Measurements from ENCODE around the gene SMARCB1. TPM values are rescaled to one million over a fixed set of nuclear protein-coding genes. Genes with fewer than 3 reads are reported as not detected.

Gene SMARCB1
- 100 to 1,000 TPM; 112 to 113 TPM for total RNA-seq

DNA sequence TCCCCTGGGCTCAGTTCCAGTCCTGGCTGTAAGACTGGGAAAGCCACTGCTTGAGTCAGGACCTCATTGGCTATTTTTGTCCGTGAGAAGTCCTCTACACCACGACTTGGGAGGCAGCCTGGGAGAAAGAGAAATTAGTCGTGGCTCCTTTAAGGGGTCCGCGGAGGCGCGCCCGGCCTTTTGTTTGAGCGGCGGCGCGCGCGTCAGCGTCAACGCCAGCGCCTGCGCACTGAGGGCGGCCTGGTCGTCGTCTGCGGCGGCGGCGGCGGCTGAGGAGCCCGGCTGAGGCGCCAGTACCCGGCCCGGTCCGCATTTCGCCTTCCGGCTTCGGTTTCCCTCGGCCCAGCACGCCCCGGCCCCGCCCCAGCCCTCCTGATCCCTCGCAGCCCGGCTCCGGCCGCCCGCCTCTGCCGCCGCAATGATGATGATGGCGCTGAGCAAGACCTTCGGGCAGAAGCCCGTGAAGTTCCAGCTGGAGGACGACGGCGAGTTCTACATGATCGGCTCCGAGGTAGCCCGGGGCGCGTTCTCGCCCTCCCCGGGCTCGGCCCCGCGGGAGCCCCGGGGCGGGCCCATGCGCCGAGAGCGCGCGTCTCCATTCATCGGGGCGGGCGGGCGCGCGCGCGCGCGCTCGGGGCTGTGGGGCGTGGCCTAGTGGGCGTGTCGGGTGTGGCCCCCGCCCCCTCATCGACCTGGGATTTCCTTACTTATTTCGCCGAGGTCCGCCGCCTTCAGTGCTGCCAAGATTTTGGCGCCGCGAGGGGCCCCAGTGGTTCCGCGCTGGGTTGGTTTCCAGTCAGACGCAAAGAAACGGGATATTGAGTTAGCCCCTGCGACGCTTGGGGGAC lies at the start of gene SMARCB1:
TSS of gene SMARCB1 (plus strand) at position 215 of the 848 bp plus-strand sequence. CDS start at position 419, 204 bp downstream.
- peaks cover 56% of the 10 kb centered on the region for H3K4me1 Mint-ChIP-seq (ENCODE audit: low read depth)
- DNase-seq: peak; percentile 89
- H3K27ac Mint-ChIP-seq: peak within 1 kb of the TSS; percentile 96
- POLR2A ChIA-PET: interaction anchor here (1.0 to 2.9 kb wide), 8 partner anchors 12 to 107 kb away, joined by 3 to 18 read pairs (median 5); partner anchors contain the start of genes CHCHD10, MIF and ZNF70
- H3K36me3 Mint-ChIP-seq (ENCODE audit: low read depth): peaks cover 18% of the 10 kb centered on the region
- CTCF ChIA-PET: interaction anchor here (1.0 to 2.1 kb wide), 7 partner anchors 12 to 65 kb away, joined by 3 to 8 read pairs (median 6); partner anchors contain the start of gene CHCHD10
- H3K27me3 Mint-ChIP-seq (ENCODE audit: low read depth): no peaks in the 10 kb centered on the region
- H3K4me3 Mint-ChIP-seq: peak within 1 kb of the TSS; percentile 91
- peak; percentile 80 for ATAC-seq
- no peaks in the 10 kb centered on the region for H3K9me3 Mint-ChIP-seq (ENCODE audit: insufficient read depth)

DNA sequence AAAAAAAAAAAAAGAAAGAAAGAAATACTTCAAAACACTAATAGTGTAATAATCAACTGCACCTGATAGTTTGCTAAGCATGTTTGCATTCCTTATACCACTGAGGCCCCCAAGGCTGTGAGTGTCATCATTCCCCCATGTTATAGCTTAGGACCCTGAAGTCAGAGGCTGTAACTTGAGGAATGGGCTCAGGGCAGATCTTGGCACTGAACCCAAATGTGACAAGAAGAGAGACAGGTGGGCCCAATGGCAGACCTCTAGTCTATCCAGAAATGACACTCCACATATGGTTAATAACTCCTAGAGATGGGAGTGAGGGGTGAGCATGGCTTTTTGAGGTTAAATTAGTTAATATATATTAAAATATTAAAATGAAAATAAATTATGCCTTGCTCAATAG lies 49.1 kb upstream of the SMARCB1 start:
- no peak overlapping the region for H3K4me3 Mint-ChIP-seq
- DNase-seq (no peak), ATAC-seq (no peak)
- CTCF ChIA-PET: interaction anchor here (1.5 kb wide), 1 partner anchor 156 kb away, joined by 4 read pairs; the partner anchor contains the start of gene MIF
- no peaks in the 10 kb centered on the region for H3K27me3 Mint-ChIP-seq (ENCODE audit: low read depth)
- H3K27ac Mint-ChIP-seq: no peak overlapping the region
- no peaks in the 10 kb centered on the region for H3K36me3 Mint-ChIP-seq (ENCODE audit: low read depth)
- H3K4me1 Mint-ChIP-seq (ENCODE audit: low read depth): no peaks in the 10 kb centered on the region
- no peaks in the 10 kb centered on the region for H3K9me3 Mint-ChIP-seq (ENCODE audit: insufficient read depth)
- POLR2A ChIA-PET: interaction anchor here (0.7 kb wide), 1 partner anchor 13 kb away, joined by 4 read pairs; no protein-coding TSS in a partner anchor

DNA sequence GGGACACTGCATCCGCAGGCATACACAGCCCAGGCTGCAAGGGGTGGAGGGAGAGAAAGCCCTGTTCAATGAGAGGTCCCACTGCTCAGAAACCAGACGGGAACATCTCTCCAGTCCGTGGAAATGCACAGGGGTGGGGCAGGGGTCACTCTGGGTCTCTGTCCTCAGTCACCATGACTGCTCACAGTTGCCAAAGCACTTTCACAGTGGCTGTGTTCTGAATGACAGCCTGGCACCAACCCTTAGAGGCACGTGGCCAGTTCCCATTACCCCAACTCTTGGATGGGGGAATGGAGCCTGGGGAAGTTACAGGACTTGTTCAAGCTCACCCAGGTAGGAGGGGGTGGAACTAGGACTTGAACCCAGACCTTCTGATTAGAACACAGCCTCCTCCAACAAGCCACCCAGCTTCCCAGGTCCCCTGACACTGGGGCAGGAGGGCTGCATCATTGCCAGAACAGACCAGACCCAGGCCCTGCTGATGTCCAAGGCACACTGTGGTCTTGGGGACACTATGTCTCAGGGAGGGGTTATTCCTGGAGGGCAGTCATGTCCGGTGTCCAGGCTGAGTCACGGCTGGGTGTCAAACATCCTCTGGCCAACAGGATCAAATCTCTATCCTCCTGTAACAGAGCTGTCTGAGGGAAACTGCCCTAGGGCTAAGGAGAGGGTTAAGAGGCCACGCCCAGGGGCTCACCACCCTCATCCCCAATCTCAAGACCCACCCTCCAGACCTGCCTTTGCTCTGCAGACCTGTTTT lies 44.1 kb upstream of the SMARCB1 start:
- Mint-ChIP-seq H3K4me3 (no peak overlapping the region), H3K36me3 (ENCODE audit: low read depth) (peaks cover 20% of the 10 kb centered on the region), H3K27me3 (ENCODE audit: low read depth) (no peaks in the 10 kb centered on the region), H3K27ac (no peak overlapping the region), H3K4me1 (ENCODE audit: low read depth) (peaks cover 2% of the 10 kb centered on the region), H3K9me3 (ENCODE audit: insufficient read depth) (no peaks in the 10 kb centered on the region)
- ChIA-PET POLR2A (no interaction called here), CTCF (no interaction called here)
- DNase-seq (no peak), ATAC-seq (no peak)

DNA sequence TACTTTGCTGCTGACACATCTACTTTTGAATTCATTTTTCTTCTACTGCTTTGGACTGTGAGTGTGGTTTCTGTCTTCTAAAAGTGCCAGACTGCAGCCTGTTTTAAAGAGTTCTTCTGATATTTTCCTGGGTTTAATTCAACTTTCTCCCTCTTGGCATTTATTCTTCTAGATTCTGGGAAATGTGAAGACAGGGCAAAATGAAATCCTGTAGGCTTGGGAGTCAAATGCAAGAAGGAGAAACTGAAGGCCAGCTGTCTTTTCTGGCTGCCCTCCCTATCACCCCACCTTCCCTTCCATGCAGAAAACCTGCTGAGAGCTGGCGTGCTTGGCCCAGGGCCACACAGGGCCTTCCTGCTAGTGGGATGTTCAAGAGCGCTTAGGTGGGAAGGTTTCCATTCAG lies 43.5 kb upstream of the SMARCB1 start:
- Mint-ChIP-seq H3K9me3 (ENCODE audit: insufficient read depth) (no peaks in the 10 kb centered on the region), H3K27me3 (ENCODE audit: low read depth) (no peaks in the 10 kb centered on the region), H3K27ac (no peak overlapping the region), H3K4me3 (no peak overlapping the region), H3K4me1 (ENCODE audit: low read depth) (peaks cover 2% of the 10 kb centered on the region), H3K36me3 (ENCODE audit: low read depth) (peaks cover 20% of the 10 kb centered on the region)
- DNase-seq (no peak), ATAC-seq (no peak)
- CTCF ChIA-PET: no interaction called here
- POLR2A ChIA-PET: no interaction called here

DNA sequence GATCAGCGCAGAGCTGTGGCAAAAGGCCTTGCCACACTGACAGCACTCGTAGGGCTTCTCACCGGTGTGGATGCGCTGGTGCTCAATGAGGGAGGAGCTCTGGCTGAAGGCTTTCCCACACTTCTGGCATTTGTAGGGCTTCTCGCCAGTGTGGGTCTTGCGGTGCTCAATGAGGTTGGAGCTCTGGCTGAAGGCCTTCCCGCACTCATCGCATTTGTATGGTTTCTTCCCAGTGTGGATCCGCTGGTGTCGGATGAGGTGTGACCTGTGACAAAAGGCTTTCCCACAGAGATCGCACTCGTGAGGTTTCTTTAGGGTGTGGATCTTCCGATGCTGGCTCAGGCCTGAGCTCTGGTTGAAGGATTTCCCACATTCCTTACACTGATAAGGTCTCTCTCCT lies 42.8 kb upstream of the SMARCB1 start:
- CTCF ChIA-PET: interaction anchor here (0.6 kb wide), 1 partner anchor 71 kb away, joined by 5 read pairs; no protein-coding TSS in a partner anchor
- Mint-ChIP-seq H3K27ac (no peak overlapping the region), H3K36me3 (ENCODE audit: low read depth) (peaks cover 20% of the 10 kb centered on the region), H3K9me3 (ENCODE audit: insufficient read depth) (no peaks in the 10 kb centered on the region), H3K4me3 (no peak overlapping the region), H3K27me3 (ENCODE audit: low read depth) (no peaks in the 10 kb centered on the region), H3K4me1 (ENCODE audit: low read depth) (peaks cover 2% of the 10 kb centered on the region)
- ATAC-seq: no peak
- POLR2A ChIA-PET: no interaction called here
- DNase-seq: no peak

DNA sequence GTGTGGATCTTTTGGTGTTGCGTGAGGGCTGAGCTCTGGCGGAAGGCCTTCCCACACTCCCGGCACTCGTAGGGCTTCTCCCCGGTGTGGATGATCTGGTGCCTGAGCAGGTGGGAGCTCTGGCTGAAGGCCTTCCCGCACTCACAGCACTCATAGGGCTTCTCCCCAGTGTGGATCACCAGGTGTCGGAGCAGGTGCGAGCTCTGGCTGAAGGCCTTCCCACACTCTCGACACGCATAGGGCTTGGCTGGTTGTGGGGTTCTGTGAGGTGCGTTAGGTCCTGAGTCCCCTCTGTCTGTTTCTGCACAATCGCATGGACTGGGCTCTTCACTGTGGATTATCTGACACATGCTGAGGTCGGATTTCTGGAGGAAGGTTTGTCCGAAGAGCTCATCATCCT lies 42.3 kb upstream of the SMARCB1 start:
- Mint-ChIP-seq H3K27ac (no peak overlapping the region), H3K27me3 (ENCODE audit: low read depth) (no peaks in the 10 kb centered on the region), H3K9me3 (ENCODE audit: insufficient read depth) (no peaks in the 10 kb centered on the region), H3K4me1 (ENCODE audit: low read depth) (peaks cover 2% of the 10 kb centered on the region), H3K4me3 (no peak overlapping the region), H3K36me3 (ENCODE audit: low read depth) (peaks cover 20% of the 10 kb centered on the region)
- POLR2A ChIA-PET: no interaction called here
- ATAC-seq: no peak
- no peak for DNase-seq
- CTCF ChIA-PET: interaction anchor here (0.6 kb wide), 1 partner anchor 70 kb away, joined by 5 read pairs; no protein-coding TSS in a partner anchor

DNA sequence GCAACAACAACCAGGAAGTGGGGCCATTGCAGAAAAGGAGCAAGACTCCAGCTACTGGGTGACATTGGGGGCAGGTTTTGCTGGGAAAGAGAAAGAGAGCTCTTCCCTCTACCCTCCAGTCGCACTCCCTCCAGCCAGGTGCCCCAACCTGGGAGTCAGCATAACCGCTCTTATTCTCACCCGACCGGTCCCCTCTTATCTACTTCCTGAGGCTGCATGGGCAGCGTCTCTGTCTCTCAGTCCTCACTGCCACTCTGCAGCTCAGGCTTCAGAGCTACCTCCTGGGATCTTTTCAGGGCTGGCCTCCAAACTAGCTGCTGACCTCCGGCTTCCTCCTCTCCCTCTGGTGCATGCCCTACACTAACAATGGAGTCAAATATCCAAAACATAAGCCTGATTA lies 41.0 kb upstream of the SMARCB1 start:
- no peak for ATAC-seq
- peaks cover 20% of the 10 kb centered on the region for H3K36me3 Mint-ChIP-seq (ENCODE audit: low read depth)
- no peaks in the 10 kb centered on the region for H3K27me3 Mint-ChIP-seq (ENCODE audit: low read depth)
- ChIA-PET CTCF (interaction anchor here (0.9 kb wide), 1 partner anchor 104 kb away, joined by 3 read pairs; no protein-coding TSS in a partner anchor), POLR2A (no interaction called here)
- no peaks in the 10 kb centered on the region for H3K9me3 Mint-ChIP-seq (ENCODE audit: insufficient read depth)
- peaks cover 15% of the 10 kb centered on the region for H3K4me1 Mint-ChIP-seq (ENCODE audit: low read depth)
- DNase-seq: no peak
- H3K27ac Mint-ChIP-seq: no peak overlapping the region
- H3K4me3 Mint-ChIP-seq: no peak overlapping the region

DNA sequence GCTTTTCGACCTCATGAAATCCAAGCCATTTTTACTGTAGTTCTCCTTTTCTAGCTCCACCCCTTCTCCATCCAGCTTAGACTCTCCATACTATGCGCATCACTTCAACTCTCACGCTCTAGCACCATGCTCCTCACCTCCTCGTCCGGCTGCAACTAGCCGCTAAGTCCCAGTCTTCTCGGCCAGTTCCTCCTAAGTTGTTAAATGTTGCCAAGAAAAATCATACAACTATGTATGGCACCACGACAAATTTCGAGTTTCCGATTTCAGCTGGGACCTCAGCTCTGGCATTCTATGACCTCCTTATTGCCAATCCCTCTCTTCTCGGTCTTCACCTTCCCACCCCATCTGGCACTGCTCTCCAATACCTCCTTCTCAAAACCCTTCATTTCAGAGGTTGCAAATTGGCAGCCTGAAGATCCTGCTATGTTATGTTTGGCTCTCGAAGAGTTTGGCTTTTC lies 36.9 kb upstream of the SMARCB1 start:
- POLR2A ChIA-PET: interaction anchor here (1.1 kb wide), 1 partner anchor 16 kb away, joined by 3 read pairs; no protein-coding TSS in a partner anchor
- Mint-ChIP-seq H3K4me1 (ENCODE audit: low read depth) (peaks cover 22% of the 10 kb centered on the region), H3K4me3 (peak overlapping the region; percentile 82), H3K27ac (peak overlapping the region; percentile 9), H3K36me3 (ENCODE audit: low read depth) (peaks cover 5% of the 10 kb centered on the region), H3K9me3 (ENCODE audit: insufficient read depth) (no peaks in the 10 kb centered on the region), H3K27me3 (ENCODE audit: low read depth) (no peaks in the 10 kb centered on the region)
- DNase-seq (no peak), ATAC-seq (no peak)
- CTCF ChIA-PET: no interaction called here

DNA sequence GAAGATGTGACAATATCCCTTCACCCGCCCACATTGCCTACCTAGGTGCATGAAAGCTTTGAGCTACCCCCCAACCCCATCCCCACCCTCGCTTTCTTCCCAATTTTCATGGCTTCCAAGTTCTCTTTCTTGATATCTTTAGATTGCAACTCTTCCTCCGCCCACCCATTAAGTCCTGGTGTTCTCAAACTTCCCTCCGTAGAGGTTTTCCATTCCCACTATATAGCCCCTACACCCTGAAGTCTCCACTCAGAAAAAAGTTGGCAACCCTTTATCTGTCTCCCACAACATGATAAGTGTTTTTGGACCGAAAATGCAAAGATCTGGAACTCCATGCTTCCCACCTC lies 36.4 kb upstream of the SMARCB1 start:
- H3K9me3 Mint-ChIP-seq (ENCODE audit: insufficient read depth): no peaks in the 10 kb centered on the region
- ATAC-seq: no peak
- no peak for DNase-seq
- H3K27me3 Mint-ChIP-seq (ENCODE audit: low read depth): no peaks in the 10 kb centered on the region
- H3K27ac Mint-ChIP-seq: peak overlapping the region; percentile 74
- ChIA-PET POLR2A (interaction anchor here (0.5 to 2.6 kb wide), 9 partner anchors 10 to 55 kb away, joined by 3 to 7 read pairs (median 4); partner anchors contain the start of genes C22orf15 and SMARCB1), CTCF (interaction anchor here (1.0 to 1.2 kb wide), 2 partner anchors 9 to 13 kb away, joined by 3 to 5 read pairs; no protein-coding TSS in a partner anchor)
- H3K4me3 Mint-ChIP-seq: peak overlapping the region; percentile 82
- H3K36me3 Mint-ChIP-seq (ENCODE audit: low read depth): peaks cover 2% of the 10 kb centered on the region
- H3K4me1 Mint-ChIP-seq (ENCODE audit: low read depth): peaks cover 22% of the 10 kb centered on the region

DNA sequence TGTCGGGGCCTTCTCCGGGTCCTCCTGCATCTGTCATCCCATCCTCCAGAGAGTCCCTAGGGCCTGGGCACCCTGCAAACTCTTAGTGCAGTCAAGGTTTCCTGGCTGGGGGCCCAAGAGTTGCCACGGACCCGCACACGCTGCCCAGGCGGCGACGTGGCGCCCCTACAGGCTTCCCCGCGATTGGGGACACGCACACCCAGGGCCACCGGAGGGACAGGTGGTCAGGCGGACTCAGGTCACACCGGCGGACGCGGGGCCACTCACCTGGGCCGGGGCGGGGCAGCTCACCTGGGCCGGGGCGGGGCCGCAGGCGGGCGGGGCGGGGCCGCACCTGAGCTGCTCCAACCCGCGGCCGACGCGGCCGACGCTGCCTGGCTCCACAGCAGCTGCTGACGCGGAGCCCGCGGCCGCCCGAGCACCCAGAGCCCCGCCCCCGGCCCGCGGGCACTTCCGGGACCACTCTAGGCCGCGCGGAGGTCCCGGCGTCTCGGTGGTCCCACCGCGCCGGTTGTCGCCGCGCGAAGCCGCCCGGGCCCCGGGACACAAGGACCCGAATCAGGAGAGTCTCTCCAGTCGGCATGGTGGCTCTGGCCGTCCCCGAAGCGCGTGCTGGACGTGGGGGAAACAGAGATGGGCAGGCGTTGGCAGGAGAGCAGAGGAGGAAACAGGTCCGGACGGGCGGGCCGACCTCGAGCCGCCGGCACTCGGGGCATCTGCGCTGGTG lies 35.9 kb upstream of the SMARCB1 start, which contains the start of gene ZNF70:
TSS of gene ZNF70 (minus strand) at position 399 of the 727 bp plus-strand sequence. CDS start 5,972 bp downstream, outside the sequence.
- peak; percentile 90 for DNase-seq
- peak within 1 kb of the TSS; percentile 88 for H3K27ac Mint-ChIP-seq
- no peaks in the 10 kb centered on the region for H3K9me3 Mint-ChIP-seq (ENCODE audit: insufficient read depth)
- ChIA-PET CTCF (interaction anchor here (1.0 to 1.2 kb wide), 3 partner anchors 8 to 20 kb away, joined by 3 to 5 read pairs (median 3); no protein-coding TSS in a partner anchor), POLR2A (interaction anchor here (0.5 to 2.6 kb wide), 10 partner anchors 9 to 55 kb away, joined by 3 to 7 read pairs (median 4); partner anchors contain the start of genes C22orf15, CHCHD10 and SMARCB1)
- H3K4me3 Mint-ChIP-seq: peak within 1 kb of the TSS; percentile 82
- H3K36me3 Mint-ChIP-seq (ENCODE audit: low read depth): peaks cover under 1% of the 10 kb centered on the region
- H3K27me3 Mint-ChIP-seq (ENCODE audit: low read depth): no peaks in the 10 kb centered on the region
- ATAC-seq: peak; percentile 99
- H3K4me1 Mint-ChIP-seq (ENCODE audit: low read depth): peaks cover 21% of the 10 kb centered on the region
